NCI-H526 (cell line): ENCODE measurements around the gene TDRD12.
"Not testable (repeated sequence)": the region's sequence is repeated elsewhere in the genome, so short reads cannot be mapped to it uniquely, and the experiment has no call there.

Experiments
- DNase-seq, 2 experiments: peaks; one replicate each; lab custom pipeline; 2025; lab: John Stamatoyannopoulos, UW

TDRD12 gene

DNA sequence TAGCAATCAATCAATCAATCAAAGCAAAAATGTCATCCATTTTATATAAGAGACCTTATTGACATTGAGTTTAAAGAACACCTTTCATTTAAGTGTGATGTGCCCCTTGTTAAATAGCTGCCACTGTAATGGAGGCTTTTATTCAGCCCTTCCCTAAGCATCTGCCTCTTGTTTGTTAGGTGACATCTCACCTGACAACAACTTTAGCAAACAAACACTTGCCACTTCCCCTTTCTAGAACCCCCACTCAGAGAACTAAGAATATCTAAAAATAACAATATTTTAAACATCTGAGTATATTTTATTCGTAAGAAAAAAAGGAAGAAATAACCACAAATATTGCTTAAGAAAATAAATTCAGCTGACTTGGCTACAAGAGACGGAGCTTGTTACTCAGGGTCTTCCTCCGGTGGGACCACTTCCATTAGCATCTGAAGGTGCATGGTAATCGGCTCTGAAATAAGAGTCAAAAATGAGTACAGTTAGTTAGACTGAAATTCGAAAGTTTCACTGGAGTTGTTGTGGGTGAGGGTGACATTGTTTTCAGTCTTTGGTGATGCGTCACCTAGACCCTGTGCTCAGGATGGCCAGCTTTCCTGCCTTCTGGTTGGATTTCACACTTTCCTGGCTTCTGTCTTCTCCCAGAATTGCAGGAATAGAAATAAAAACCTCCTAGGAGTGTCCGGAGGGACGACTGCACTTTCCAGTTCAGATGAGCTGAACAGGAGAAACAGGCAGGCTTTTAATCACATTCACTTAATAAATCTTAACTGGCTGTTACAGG is 110.9 kb downstream of the TDRD12 start:
- DNase-seq = no peak

DNA sequence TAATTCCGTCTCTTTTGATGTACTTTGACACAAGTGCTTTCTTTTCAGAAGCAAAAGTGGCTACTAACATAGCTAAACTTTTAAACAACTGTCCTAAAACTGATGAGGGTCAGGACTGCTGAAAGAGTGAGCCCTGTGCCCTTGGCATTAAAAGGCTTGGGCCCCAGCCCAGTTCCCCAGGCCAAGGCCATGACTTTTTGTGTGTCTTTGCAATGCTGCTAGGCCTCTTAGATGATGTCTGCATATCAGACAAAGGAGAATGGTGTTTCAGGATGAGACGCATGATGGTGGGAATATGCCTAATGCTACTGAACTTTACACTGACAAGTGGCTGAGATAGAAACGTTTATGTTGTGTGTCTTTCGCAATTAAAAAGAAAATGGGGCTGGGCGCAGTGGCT is 112.0 kb downstream of the TDRD12 start:
- DNase-seq = no peak

DNA sequence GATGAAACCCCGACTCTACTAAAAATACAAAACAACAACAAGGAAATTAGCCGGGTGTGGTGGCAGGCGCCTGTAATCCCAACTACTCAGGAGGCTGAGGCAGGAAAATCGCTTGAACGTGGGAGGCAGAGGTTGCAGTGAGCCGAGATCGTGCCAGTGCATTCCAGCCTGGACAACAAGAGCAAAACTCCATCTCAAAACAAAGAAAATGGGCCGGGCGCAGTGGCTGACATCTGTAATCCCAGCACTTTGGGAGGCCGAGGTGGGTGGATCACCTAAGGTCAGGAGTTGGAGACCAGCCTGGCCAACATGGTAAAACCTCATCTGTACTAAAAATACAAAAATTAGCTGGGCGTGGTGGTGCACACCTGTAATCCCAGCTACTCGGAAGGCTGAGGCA is 112.5 kb downstream of the TDRD12 start:
- DNase-seq = not testable (repeated sequence)

DNA sequence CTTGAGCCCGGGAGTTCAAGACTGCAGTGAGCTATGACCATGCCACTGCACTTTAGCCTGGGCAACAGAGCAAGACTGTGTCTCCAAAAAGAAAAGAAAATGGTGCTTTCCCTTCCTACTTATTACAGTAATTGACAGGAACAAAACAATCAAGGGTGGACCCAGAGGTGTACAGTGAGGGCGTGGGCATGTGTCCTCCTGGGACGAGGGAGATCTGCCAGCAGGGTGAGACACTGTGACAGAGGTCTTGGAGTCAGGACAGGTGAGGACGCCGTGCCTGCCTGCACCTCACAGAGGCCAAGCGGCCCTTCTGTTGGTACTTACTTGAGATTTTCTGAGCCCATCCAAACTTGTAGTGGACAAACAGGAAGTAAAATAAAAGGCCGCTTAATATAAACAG is 113.3 kb downstream of the TDRD12 start:
- not testable (repeated sequence) for DNase-seq

DNA sequence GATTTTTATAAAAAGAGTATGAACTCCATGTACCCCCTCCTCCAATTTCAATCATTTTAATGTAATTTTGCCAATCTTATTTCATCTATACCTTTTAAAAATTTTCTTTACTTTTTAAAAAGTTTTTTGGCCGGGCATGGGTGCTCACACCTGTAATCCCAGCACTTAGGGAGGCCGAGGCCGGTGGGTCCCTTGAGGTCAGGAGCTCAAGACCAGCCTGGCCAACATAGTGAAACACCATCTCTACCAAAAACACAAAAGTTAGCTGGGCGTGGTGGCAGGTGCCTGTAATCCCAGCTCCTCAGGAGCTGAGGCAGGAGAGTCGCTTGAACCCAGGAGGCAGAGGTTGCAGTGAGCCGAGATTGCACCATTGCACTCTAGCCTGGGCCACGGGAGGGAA is 113.8 kb downstream of the TDRD12 start:
- not testable (repeated sequence) for DNase-seq

DNA sequence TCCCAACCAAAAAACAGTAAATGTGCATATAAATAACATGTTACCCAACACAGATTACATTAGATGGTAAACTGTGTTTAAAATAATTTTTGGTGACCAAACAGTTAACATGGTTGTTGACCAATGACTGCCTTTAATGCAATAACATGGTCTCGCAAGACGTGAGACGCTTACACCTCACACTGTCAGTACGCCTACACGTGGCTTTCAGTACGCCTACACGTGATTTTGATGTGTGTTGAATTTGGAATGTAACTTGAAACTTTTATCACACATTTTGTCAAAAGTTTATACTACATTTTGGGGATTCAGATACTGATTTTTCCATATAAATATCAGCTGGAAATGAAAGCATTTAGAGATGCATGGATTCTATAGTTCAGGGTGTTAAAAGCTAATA is 118.0 kb downstream of the TDRD12 start:
- DNase-seq = no peak

DNA sequence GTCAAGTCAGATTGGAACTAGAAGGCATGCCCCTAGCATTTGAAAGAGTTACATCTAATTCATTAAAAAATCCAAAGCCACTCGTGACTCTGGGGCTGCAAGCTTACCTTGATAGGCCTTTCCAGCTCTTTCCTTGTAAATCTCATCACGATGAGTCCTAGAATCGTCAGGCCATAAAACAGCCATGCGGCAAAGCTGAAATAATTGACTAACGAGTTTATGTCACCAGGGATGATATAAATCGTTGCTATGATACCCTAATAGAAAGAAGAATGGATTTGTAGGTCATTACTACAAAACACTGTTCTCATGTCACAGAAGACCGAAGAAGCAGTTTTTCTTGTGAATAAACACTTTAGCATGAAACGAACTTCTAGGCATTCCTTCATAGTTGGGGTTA is 122.5 kb downstream of the TDRD12 start:
- no peak for DNase-seq

DNA sequence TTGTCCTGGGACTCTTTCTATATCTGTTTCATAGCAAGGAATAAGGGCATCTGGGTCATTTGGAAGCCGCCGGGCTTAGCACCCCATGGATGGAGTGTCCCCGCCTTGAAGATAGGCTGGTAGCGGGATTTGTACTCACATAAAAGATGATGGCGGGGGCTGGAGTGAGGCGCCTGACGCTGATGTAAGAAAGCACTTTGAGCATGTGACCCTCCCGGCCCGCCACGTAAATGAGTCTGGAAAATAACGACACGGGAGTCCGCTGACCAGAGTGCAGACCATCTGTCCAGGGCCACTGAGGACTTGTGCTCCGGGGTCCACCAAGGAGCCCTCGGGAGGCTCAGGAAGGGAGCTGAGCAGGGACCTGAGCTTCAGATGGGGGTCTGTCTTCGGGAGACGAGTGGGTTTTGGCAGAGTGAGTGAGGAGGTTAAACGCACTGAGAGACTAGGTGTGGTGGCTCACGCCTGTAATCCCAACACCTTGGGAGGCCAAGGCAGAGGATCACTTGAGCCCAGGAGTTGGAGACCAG is 124.2 kb downstream of the TDRD12 start:
- DNase-seq = no peak

DNA sequence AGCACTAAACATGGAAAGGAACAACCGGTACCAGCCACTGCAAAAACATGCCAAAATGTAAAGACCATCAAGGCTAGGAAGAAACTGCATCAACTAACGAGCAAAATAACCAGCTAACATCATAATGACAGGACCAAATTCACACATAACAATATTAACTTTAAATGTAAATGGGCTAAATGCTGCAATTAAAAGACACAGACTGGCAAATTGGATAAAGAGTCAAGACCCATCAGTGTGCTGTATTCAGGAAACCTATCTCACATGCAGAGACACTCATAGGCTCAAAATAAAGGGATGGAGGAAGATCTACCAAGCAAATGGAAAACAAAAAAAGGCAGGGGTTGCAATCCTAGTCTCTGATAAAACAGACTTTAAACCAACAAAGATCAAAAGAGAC is 128.5 kb downstream of the TDRD12 start:
- not testable (repeated sequence) for DNase-seq

DNA sequence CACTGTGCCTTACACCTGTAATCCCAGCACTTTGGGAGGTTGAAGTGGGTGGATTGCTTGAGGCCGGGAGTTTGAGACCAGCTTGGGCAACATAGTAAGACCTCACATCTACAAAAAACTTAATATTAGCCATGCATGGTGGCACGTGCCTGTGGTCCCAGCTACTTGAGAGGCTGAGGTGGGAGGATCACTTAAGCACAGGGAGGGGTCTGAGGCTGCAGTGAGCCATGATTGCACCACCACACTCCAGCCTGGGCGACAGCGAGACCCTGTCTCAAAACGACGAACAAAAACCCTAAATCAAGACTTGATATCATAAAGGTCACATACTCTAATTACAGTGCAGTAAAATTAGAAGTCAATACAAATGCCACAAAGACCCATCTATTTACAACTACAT is 132.6 kb downstream of the TDRD12 start:
- no peak for DNase-seq

DNA sequence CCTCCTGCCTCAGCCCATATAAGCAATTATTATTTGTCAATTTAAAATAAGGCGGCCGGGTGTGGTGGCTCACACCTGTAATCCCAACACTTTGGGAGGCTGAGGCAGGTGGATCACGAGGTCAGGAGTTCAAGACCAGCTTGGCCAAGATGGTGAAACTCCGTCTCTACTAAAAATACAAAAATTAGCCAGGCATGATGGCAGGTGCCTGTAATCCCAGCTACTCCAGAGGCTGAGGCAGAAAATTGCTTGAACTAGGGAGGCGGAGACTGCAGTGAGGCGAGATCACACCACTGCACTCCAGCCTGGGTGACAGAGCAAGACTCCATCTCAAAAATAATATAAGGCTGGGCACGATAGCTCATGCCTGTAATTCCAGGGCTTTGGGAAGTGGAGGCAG is 137.3 kb downstream of the TDRD12 start:
- DNase-seq = not testable (repeated sequence)

DNA sequence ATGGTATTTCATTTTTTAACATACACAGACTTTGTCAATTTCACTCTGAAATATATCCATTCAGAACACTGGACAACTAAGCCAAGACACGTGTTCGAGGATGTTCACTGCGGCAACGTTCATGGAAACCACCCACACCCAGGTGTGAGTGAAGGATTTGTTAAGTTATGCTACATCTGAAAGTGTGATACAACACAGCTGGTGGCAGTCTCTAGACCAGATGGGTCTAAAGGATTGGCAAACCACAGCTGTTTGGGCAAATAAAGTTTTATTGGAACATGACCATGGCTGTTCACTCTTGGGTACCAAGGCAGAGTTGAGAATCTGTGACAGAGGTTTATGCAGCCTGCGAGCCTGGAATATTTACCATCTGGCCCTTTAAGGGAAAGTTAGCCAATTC is 138.0 kb downstream of the TDRD12 start:
- DNase-seq = no peak

DNA sequence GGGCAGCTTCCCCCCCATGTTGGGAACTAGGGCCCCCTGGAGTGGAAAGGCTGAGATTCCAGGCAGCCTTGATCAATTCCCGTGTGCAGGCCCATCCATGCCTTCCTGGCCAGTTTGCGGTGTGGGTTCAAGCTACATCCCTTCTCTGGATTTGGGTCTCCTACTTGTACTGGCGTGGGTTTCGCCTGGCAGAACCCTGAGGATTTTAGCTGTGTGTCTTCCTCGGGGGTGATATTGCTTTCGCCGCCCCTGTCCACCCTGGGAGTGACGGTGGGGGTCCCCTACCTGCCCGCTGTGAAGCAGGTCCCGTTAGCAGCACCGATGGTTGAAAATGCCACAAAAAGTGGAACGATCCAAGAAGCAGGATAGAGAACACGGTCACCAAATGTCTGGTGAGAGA is 138.6 kb downstream of the TDRD12 start:
- DNase-seq = no peak

DNA sequence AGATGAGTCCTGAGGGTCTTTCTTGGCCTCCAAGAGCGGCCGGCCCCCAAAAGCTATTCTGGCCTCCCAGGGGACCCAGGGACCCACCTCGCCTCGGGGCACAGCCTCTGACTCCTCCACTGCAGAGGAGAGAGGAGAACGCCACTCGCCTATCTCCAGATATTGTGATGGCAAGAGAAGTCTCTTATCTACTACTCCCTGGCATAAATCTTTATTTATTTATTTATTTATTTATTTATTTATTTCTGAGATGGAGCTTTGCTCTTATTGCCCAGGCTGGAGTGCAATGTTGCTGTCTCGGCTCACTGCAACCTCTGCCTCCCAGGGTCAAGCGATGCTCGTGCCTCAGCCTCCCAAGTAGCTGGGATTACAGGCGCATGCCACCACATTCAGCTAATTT is 139.0 kb downstream of the TDRD12 start:
- DNase-seq = no peak

DNA sequence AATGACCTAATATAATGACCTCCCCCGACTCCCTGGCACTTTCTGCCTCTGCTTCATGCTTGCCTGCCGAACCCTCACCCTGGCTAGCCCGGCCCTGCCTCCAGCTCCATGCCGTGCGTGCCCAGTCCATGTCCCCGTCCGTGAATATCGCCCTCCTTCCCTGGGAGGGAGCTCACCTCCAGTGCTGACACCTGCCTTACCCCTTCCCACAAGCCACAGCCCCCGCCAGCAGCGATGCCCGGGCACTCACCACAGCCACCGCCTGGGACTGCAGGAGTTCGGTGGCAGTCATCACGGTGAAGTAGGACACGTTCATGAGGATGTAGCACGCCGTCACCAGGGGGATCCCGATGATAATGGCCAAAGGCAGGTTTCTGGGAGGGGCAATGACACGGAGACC is 140.0 kb downstream of the TDRD12 start:
- no peak for DNase-seq

DNA sequence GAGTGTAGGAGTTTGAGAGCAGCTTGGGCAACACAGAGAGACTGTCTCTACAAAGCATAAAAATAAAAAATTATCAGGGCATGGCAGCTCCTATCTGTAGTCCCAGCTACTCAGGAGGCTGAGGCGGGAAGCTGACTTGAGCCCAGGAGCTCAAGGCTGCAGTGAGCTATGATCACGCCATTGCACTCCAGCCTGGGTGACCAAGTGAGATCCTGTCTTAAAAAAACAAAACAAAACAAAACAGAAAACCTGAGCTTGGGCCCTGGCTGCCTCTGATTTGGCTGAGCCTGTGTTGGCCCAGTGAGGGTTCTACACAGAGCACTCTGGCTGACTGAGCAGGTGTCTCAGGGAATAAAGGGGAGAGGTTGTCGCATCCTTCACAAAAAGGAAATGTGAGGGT is 142.0 kb downstream of the TDRD12 start:
- DNase-seq = no peak

DNA sequence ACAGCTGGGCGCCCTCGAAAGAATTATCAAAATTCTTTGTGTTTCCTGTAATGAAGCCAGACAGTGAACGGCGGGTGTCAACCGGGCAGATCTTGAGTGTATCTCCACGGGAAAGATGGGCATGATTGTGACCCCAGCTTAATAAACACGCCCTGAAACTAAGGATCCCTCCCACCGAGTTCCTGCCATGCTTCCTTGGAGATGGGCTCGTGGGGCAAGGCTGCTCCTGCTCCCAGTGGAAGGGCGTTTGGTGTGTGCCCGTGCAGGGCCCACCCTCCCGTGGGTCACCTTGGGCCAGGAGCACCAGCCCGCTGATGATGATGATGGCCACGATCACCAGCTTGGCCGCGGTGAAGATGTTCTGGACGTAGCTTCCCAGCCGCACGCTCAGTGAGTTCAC is 142.6 kb downstream of the TDRD12 start:
- DNase-seq = no peak

DNA sequence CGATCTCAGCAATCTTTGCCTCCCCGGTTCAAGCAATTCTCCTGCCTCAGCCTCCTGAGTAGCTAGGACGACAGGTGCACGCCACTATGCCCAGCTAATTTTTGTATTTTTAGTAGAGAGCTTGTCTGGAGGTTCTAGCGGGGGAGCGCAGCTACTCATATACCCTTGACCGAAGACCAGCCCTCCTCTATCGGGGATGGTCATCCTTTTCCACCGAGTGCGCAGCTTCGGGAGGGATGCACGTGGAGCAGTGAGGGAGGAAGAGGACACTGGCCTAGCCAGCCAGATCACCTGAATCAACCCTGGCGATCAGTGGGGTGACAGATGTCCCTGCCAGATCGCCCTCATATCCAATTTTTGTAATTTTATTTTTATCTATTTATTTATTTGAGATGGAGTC is 143.2 kb downstream of the TDRD12 start:
- DNase-seq = no peak

DNA sequence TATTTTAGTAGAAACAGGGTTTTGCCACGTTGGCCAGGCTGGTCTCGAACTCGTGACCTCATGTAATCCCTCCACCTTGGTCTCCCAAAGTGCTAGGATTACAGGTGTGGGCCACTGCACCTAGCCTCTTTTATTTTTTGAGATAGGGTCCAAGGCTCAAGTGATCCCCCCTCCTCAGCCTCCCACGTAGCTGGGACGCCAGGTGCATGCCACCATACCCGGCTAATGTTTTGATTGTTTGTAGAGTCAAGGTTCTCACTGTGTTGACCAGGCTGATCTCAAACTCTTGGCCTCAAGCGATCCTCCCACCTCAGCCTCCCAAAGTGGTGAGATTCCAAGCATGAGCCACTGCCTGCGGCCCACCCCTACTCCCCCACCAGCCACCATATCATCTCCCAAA is 143.7 kb downstream of the TDRD12 start:
- DNase-seq = no peak

DNA sequence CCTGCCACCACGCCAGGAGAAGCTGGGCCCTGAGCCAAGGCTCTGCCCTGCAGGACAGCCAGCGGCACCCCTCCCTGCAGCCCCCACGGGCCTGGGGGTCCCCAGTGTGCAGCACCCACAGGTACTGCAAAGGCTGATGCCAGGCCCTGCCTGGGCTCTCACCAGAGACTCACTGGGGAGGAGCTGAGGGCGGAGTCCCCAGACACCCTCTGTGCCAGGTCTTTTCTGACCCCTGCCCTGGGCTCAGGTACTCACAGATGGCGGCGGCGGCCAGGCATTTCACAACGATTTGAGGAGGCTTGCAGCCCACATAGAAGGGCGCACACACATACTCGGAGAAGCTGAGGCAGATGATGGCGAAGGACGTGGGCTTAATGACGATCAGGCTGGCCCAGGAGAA is 144.3 kb downstream of the TDRD12 start:
- DNase-seq = no peak

DNA sequence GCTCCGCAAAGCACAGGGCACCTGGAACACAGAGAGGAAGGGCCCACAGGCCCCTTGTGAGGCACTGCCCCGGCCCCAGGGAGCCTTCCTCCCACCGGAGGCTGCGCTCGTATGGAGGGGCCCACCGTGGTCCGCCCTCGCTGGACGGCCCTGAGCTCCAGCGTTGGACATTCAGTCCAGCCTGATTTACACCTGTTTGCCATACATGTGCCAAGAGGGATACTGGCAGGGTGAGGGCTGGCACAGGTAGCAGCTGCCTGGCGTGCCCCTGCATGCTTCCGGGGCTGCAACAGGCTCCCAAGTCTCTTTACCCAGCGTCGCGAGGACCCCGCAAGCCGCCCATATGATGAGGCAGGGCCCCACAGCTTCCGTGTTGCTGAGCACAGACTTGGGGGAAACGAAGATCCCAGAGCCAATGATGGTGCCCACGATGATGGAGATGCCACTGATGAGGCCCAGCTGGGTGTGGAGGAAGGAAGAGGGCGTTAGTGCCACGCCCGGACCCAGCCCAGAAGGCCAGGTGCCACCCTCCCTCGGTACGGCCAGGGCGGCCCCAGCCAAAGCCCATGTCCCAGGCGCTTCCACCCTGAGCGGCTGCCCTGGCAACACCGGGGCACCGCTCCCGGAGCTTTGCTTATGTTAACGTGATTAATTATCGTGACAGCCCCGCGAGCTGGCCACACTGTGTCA is 144.9 kb downstream of the TDRD12 start:
- no peak for DNase-seq

DNA sequence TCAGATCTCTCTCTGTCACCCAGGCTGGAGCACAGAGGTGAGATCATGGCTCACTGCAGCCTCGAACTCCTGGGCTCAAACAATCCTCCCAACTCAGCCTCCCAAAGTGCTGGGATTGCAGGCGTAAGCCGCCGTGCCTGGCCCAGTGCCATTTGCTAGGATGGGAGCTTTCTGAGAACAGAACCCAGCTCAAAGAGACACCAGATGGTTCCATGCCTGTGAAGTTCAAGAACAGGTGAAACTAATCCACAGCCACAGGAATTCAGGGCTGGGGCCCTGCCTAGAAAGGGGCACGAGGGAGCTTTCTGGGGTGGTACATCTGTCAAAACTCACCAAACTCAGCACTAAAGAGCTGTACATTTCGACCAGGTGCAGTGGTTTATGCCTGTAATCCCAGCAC is 145.8 kb downstream of the TDRD12 start:
- no peak for DNase-seq

DNA sequence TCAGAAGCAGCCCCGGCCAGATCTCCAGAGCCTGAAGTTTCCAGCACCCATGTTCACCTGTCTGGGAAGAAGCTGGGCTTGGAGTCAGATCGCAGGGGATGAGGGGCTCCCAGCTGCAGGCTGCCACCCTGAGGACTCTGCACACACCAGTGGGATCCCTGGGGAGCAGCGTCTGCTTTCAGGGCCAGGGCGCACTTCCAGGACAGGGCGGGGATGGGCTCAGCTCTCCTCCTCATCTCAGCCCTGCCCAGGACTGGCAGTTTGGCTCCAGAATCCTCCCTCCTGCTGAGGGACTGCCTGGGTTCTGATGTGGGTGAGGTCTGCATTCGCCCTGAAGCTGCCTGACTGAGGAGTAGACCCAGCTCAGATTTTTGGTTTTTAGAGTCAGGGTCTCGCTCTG is 146.5 kb downstream of the TDRD12 start:
- peak in 1 of 2 experiments; percentile 22 for DNase-seq
